Caco-2 (cell line): ENCODE results near the gene SLX9. TPM values are rescaled to one million over a fixed set of nuclear protein-coding genes. Genes with fewer than 3 reads are reported as not detected.

ENCODE experiments used
- BruUV-seq: library from RNA; stranded (reverse); fragments of 400-500 nt; replicated peaks from 2 replicates; lab custom pipeline; 2021; lab: Mats Ljungman, UMichigan
- CTCF ChIA-PET: fragments of 300-600 bp; sonication (Branson Sonifier 250); formaldehyde crosslinking; loops from one replicate; lab custom pipeline; 2022; ENCODE audit warnings: antibody characterized with exemption; lab: Charles Lee
- POLR2A ChIA-PET: fragments of 300-600 bp; sonication (Branson Sonifier 250); formaldehyde crosslinking; loops from one replicate; lab custom pipeline; 2022; ENCODE audit warnings: antibody characterized with exemption; lab: Charles Lee
- DNase-seq, 2 experiments: peaks; one replicate each; pipeline versions ENCODE4 v3.0.0 to v3.0.0-alpha.2; 2020 to 2022
- H3K27me3 ChIP-seq: replicated peaks from 2 replicates; pipeline ENCODE4 v1.6.0; 2011; ENCODE audit warnings: low read length; ENCODE audit not compliant: control insufficient read depth, insufficient read depth
- H3K36me3 ChIP-seq: 2 replicates; pipeline ENCODE4 v1.5.1; 2011; ENCODE audit warnings: low read length; ENCODE audit not compliant: control insufficient read depth, insufficient read depth
- H3K4me1 ChIP-seq: fragments of 250-450 bp; sonication (Bioruptor Pico); 2 replicates; pipeline ENCODE4 v1.5.1; 2020; ENCODE audit warnings: mild to moderate bottlenecking
- H3K4me3 ChIP-seq: 2 replicates; pipeline ENCODE4 v1.5.1; 2011; ENCODE audit warnings: low read depth, mild to moderate bottlenecking, control low read depth, low read length
- H3K9me3 ChIP-seq: fragments of 250-450 bp; sonication (Bioruptor Pico); 2 replicates; pipeline ENCODE4 v1.5.1; 2020; ENCODE audit warnings: mild to moderate bottlenecking, moderate library complexity
- H3K27ac Mint-ChIP-seq: one replicate; pipeline ENCODE4 v1.8.0; 2022; ENCODE audit warnings: mixed read lengths; ENCODE audit not compliant: unreplicated experiment
- H3K27me3 Mint-ChIP-seq: one replicate; pipeline ENCODE4 v1.8.0; 2022; ENCODE audit warnings: mixed read lengths; ENCODE audit not compliant: insufficient read depth, unreplicated experiment
- H3K36me3 Mint-ChIP-seq: one replicate; pipeline ENCODE4 v1.8.0; 2022; ENCODE audit warnings: mild to moderate bottlenecking, mixed read lengths; ENCODE audit not compliant: insufficient read depth, unreplicated experiment
- H3K4me1 Mint-ChIP-seq: one replicate; pipeline ENCODE4 v1.8.0; 2022; ENCODE audit warnings: low read depth, mixed read lengths; ENCODE audit not compliant: unreplicated experiment
- H3K4me3 Mint-ChIP-seq: one replicate; pipeline ENCODE4 v1.8.0; 2022; ENCODE audit warnings: mild to moderate bottlenecking, moderate library complexity, mixed read lengths; ENCODE audit not compliant: unreplicated experiment
- H3K9me3 Mint-ChIP-seq: one replicate; pipeline ENCODE4 v1.8.0; 2022; ENCODE audit warnings: mixed read lengths; ENCODE audit not compliant: unreplicated experiment
- intact Hi-C: fragments of 100-400 bp; cut with micrococcal nuclease; formaldehyde crosslinking; loops from one replicate; pipeline ENCODE4 v1.10.0; 2022; ENCODE audit not compliant: unreplicated experiment
- total RNA-seq: library from RNA; stranded (reverse); gene quantifications from 2 replicates; pipeline ENCODE4 v1.2.3, GENCODE V29; 2022
- TF ChIP-seq, protein P1 (sequence below), 2 experiments: fragments of 200-600 bp in 1 of 2; IDR thresholded peaks; 1 replicate in 1 of 2; 2 replicates in 1 of 2; pipeline versions ENCODE4 v1.5.1 to v1.8.0; 2011 to 2022; ENCODE audit warnings: antibody characterized with exemption in 1 of 2, control low read depth in 1 of 2, inconsistent platforms in 1 of 2, low read depth in 1 of 2, low read length in 1 of 2, mild to moderate bottlenecking in 1 of 2, moderate library complexity in 1 of 2; ENCODE audit not compliant: insufficient read depth in 1 of 2, severe bottlenecking in 1 of 2, unreplicated experiment in 1 of 2

Gene SLX9
- total RNA-seq, 1 experiment from 2014 or later, result 62.1 TPM

DNA sequence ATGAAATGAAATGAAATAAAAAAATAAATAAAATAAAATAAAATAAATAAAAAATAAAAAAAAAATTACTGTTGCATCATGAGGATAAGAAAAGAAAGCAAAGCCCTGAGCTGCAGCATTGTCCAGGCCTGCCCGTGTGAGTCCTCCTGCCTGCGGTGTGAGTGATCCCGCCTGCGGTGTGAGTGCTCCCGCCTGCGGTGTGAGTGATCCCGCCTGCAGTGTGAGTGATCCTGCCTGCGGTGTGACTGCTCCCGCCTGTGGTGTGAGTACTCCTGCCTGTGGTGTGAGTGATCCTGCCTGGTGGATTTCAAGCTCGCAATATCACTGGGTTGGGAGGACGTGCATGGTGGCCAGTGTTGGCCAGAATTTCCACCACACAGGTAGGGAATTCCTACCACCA, 44.0 kb upstream of the SLX9 start:
- Mint-ChIP-seq H3K36me3 (no peaks in the 10 kb centered on the region), H3K9me3 (no peaks in the 10 kb centered on the region), H3K27ac (no peak overlapping the region), H3K4me3 (no peak overlapping the region), H3K4me1 (no peaks in the 10 kb centered on the region), H3K27me3 (peaks cover 4% of the 10 kb centered on the region)
- ChIA-PET POLR2A (no interaction called here), CTCF (no interaction called here)
- Histone ChIP-seq H3K27me3 (no peaks in the 10 kb centered on the region), H3K9me3 (no peaks in the 10 kb centered on the region), H3K36me3 (no peaks in the 10 kb centered on the region), H3K4me3 (no peak overlapping the region), H3K4me1 (no peaks in the 10 kb centered on the region)
- intact Hi-C loops, result no loop called here
- DNase-seq, result no peak
- no TSS peak for BruUV-seq
- TF ChIP-seq, protein P1, sequence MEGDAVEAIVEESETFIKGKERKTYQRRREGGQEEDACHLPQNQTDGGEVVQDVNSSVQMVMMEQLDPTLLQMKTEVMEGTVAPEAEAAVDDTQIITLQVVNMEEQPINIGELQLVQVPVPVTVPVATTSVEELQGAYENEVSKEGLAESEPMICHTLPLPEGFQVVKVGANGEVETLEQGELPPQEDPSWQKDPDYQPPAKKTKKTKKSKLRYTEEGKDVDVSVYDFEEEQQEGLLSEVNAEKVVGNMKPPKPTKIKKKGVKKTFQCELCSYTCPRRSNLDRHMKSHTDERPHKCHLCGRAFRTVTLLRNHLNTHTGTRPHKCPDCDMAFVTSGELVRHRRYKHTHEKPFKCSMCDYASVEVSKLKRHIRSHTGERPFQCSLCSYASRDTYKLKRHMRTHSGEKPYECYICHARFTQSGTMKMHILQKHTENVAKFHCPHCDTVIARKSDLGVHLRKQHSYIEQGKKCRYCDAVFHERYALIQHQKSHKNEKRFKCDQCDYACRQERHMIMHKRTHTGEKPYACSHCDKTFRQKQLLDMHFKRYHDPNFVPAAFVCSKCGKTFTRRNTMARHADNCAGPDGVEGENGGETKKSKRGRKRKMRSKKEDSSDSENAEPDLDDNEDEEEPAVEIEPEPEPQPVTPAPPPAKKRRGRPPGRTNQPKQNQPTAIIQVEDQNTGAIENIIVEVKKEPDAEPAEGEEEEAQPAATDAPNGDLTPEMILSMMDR (IDR thresholded peaks at IDR 0.05; ENCODE audit: insufficient read depth in 1 of 2, low read depth in 1 of 2, low read length in 1 of 2, severe bottlenecking in 1 of 2, unreplicated experiment in 1 of 2), result no peak

DNA sequence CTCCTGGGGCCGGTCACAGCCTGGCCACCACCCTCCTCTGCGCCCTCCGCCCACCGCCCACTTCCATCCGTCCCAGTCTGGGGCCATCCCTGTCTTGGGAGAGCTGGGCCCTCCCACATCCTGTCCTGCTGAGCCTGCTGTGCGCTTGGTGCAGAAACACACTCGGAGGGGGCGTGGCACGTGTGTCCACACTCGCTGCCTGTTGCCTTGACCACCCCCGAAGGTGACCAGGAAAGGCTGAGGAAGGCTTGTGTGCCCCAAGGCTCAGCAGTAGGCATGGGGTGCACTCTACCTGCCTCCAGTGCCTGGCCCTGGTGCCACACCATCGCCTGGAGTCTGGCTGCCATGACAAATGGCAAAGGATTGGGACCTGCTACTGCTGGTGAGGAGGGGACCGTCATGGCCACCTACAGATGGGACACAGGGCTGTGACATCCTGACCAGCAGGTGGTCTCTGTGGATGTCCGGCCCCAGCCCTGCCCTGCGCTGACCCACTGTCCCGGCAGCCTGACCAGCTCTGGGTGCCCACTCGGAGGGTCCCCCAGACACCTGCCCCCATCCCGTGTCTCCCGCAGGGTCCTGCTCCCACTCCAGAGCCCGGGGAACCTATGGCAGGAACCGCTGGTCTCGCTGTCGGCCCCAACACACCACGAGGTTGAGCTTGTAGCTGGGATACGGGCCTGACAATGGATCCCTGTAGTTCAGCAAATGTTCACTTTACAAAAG, 43.1 kb upstream of the SLX9 start:
- ChIA-PET POLR2A (no interaction called here), CTCF (interaction anchor here (1.7 kb wide), 1 partner anchor 35 kb away, joined by 6 read pairs; no protein-coding TSS in a partner anchor)
- Mint-ChIP-seq H3K9me3 (no peaks in the 10 kb centered on the region), H3K4me1 (no peaks in the 10 kb centered on the region), H3K27me3 (peaks cover 4% of the 10 kb centered on the region), H3K27ac (no peak overlapping the region), H3K36me3 (no peaks in the 10 kb centered on the region), H3K4me3 (no peak overlapping the region)
- BruUV-seq, result no TSS peak
- Histone ChIP-seq H3K36me3 (no peaks in the 10 kb centered on the region), H3K27me3 (no peaks in the 10 kb centered on the region), H3K9me3 (no peaks in the 10 kb centered on the region), H3K4me3 (no peak overlapping the region), H3K4me1 (no peaks in the 10 kb centered on the region)
- intact Hi-C loops, result no loop called here
- DNase-seq, result no peak
- TF ChIP-seq, protein P1 (IDR thresholded peaks at IDR 0.05; ENCODE audit: insufficient read depth in 1 of 2, low read depth in 1 of 2, low read length in 1 of 2, severe bottlenecking in 1 of 2, unreplicated experiment in 1 of 2), result no peak

DNA sequence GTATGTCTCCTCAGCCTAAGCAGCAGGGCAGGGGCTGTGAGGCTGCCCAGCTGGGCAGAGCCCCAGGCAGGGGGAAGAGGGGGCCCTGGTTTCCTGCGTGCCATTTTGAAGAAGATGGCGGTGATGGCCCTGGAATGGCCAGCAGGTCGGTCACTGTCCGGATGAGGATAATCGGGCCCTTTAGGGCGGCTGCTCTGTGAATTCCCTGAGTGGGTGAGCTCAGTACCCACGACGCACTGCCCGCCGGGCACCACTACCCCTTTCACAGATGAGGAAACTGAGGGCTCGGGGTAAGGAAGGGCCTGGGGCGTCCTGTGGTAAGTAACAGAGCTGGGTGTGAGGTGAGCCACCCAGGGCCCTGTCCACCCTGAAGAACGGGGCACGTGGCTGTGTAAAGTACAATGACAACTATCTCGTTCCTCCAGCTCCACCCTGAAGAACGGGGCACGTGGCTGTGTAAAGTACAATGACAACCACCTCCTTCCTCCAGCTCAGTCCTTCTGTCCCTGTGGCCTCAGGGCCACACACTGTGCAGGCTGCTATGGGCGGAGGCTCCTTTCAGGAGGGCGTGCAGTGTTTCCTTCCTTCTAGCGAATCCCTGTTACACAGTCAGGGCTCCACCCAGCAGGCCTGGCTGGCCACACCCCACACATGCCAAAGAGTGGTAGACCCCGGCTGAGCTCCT, 42.4 kb upstream of the SLX9 start:
- no peak overlapping the region for H3K27ac Mint-ChIP-seq
- no peak for DNase-seq
- ChIA-PET CTCF (interaction anchor here (0.5 to 1.7 kb wide), 3 partner anchors 35 to 100 kb away, joined by 3 to 7 read pairs (median 6); no protein-coding TSS in a partner anchor), POLR2A (no interaction called here)
- Histone ChIP-seq H3K4me1 (no peaks in the 10 kb centered on the region), H3K4me3 (no peak overlapping the region), H3K27me3 (no peaks in the 10 kb centered on the region; the same call in 1 of the 2 replicates), H3K9me3 (no peaks in the 10 kb centered on the region), H3K36me3 (no peaks in the 10 kb centered on the region)
- H3K4me1 Mint-ChIP-seq, result no peaks in the 10 kb centered on the region
- intact Hi-C loops, result no loop called here
- H3K4me3 Mint-ChIP-seq, result no peak overlapping the region
- no TSS peak for BruUV-seq
- H3K9me3 Mint-ChIP-seq, result no peaks in the 10 kb centered on the region
- H3K36me3 Mint-ChIP-seq, result no peaks in the 10 kb centered on the region
- H3K27me3 Mint-ChIP-seq, result peaks cover 4% of the 10 kb centered on the region
- TF ChIP-seq, protein P1 (IDR thresholded peaks at IDR 0.05; ENCODE audit: insufficient read depth in 1 of 2, low read depth in 1 of 2, low read length in 1 of 2, severe bottlenecking in 1 of 2, unreplicated experiment in 1 of 2), result no peak
